Measurements from ENCODE around the gene LRG1. TPM values are rescaled to one million over a fixed set of nuclear protein-coding genes. Genes with fewer than 3 reads are reported as not detected.
A peak's percentile ranks its signal among the peaks of the same experiment; 100 is the strongest.

LRG1 gene
- total RNA-seq, 4 donors from 2014 or later, result 2.1 to 8.5 TPM; not detected in 2

- no peak for ATAC-seq
- no peak overlapping the region for H3K27ac ChIP-seq
- no peaks in the 10 kb centered on the region for H3K36me3 ChIP-seq
- H3K9me3 ChIP-seq, result no peaks in the 10 kb centered on the region
- TF ChIP-seq EP300 (IDR thresholded peaks at IDR 0.05) (no peak), POLR2AphosphoS5 (IDR thresholded peaks at IDR 0.05) (no peak), POLR2A (IDR thresholded peaks at IDR 0.05) (no peak), CTCF (IDR thresholded peaks at IDR 0.05) (no peak)
- H3K4me3 ChIP-seq, result no peak overlapping the region
- H3K27me3 ChIP-seq, result peaks cover 96% of the 10 kb centered on the region
- 67% methylated on average over 1 of the region's 8 CpGs; no CpG with 5 or more reads in 1 of the 2 donors for WGBS, 2 donors (ENCODE audit: low coverage in 1 of 2)
- H3K4me1 ChIP-seq, result peaks cover 0 to 47% (median 7%) of the 10 kb centered on the region in 3 donors
Observed at GRCh38 chr19:4579389-4579788, 39.6 kb upstream of the LRG1 start.

- peaks cover 96% of the 10 kb centered on the region for H3K27me3 ChIP-seq
- no peaks in the 10 kb centered on the region for H3K36me3 ChIP-seq
- WGBS, 2 donors (ENCODE audit: low coverage in 1 of 2), result 44 to 58% methylated on average over 2 to 4 of the region's 11 CpGs
- H3K27ac ChIP-seq, result no peak overlapping the region
- no peak for ATAC-seq
- no peak overlapping the region for H3K4me3 ChIP-seq
- H3K9me3 ChIP-seq, result no peaks in the 10 kb centered on the region
- no peak for TF ChIP-seq CTCF (IDR thresholded peaks at IDR 0.05)
- no peak for TF ChIP-seq EP300 (IDR thresholded peaks at IDR 0.05)
- TF ChIP-seq POLR2AphosphoS5 (IDR thresholded peaks at IDR 0.05), result no peak
- TF ChIP-seq POLR2A (IDR thresholded peaks at IDR 0.05), result no peak
- peaks cover 0 to 40% (median 3%) of the 10 kb centered on the region in 3 donors for H3K4me1 ChIP-seq
Observed at GRCh38 chr19:4578552-4579248, 38.9 kb upstream of the LRG1 start.

- no peak for TF ChIP-seq EP300 (IDR thresholded peaks at IDR 0.05)
- no peak for TF ChIP-seq POLR2AphosphoS5 (IDR thresholded peaks at IDR 0.05)
- TF ChIP-seq CTCF (IDR thresholded peaks at IDR 0.05), result no peak
- TF ChIP-seq POLR2A (IDR thresholded peaks at IDR 0.05), result no peak
- Histone ChIP-seq H3K27me3 (peaks cover 96% of the 10 kb centered on the region), H3K9me3 (no peaks in the 10 kb centered on the region), H3K27ac (no peak overlapping the region), H3K4me3 (no peak overlapping the region), H3K36me3 (no peaks in the 10 kb centered on the region), H3K4me1 (peaks cover 0 to 36% (median 3%) of the 10 kb centered on the region in 3 donors)
- ATAC-seq, result no peak
- WGBS, 2 donors (ENCODE audit: low coverage in 1 of 2), result 95% methylated on average over 3 of the region's 5 CpGs; no CpG with 5 or more reads in 1 of the 2 donors
Observed at GRCh38 chr19:4577020-4577782, 37.4 kb upstream of the LRG1 start.

- 58 to 80% methylated on average over 4 to 12 of the region's 17 CpGs for WGBS, 2 donors (ENCODE audit: low coverage in 1 of 2)
- Histone ChIP-seq H3K4me1 (peaks cover 0 to 29% (median 3%) of the 10 kb centered on the region in 3 donors), H3K9me3 (no peaks in the 10 kb centered on the region), H3K27ac (peak overlapping the region in 3 of 4 donors; percentile 58 to 77 (median 70)), H3K27me3 (peaks cover 88% of the 10 kb centered on the region), H3K4me3 (no peak overlapping the region), H3K36me3 (no peaks in the 10 kb centered on the region)
- no peak for TF ChIP-seq POLR2A (IDR thresholded peaks at IDR 0.05)
- TF ChIP-seq POLR2AphosphoS5 (IDR thresholded peaks at IDR 0.05), result no peak
- peak in 3 of 4 experiments; percentile 48 to 68 (median 56) for TF ChIP-seq CTCF (IDR thresholded peaks at IDR 0.05)
- ATAC-seq, result peak; percentile 44
Observed at GRCh38 chr19:4576016-4576933, 36.4 kb upstream of the LRG1 start.

Data from gastroesophageal sphincter (tissue), 4 donors.